Stimulated activated CD4-positive, alpha-beta T cell treated with anti-CD3 and anti-CD28 coated beads, Interleukin-12 subunit alpha, Interleukin-12 subunit beta, amount 100 ng/mL, for 24 hours (primary cell): ENCODE data around the gene DNER.

Source experiments
- DNase-seq, 2 experiments: peaks; one replicate each; pipeline ENCODE4 v3.0.0-alpha.2; 2020; ENCODE audit warnings: low read depth in 2 of 2

The DNER gene

GRCh38 chr2:229501051-229501794 is 213.1 kb downstream of the DNER start:
- DNase-seq = no peak

GRCh38 chr2:229492034-229492433 is 222.3 kb downstream of the DNER start:
- no peak for DNase-seq

- DNase-seq = no peak
These were observed 224.2 kb downstream of the DNER start for GRCh38 chr2:229490167-229490566.

- DNase-seq = no peak
These were observed 225.3 kb downstream of the DNER start for GRCh38 chr2:229489016-229489415.

GRCh38 chr2:229488232-229488631 is 226.1 kb downstream of the DNER start:
- no peak for DNase-seq

GRCh38 chr2:229486673-229487072 is 227.7 kb downstream of the DNER start:
- DNase-seq = no peak

- no peak for DNase-seq
These were observed 228.5 kb downstream of the DNER start for GRCh38 chr2:229485857-229486256.

- no peak for DNase-seq
These were observed 237.0 kb downstream of the DNER start for GRCh38 chr2:229477269-229477755.

- no peak for DNase-seq
These were observed 238.6 kb downstream of the DNER start for GRCh38 chr2:229475778-229476177.

- no peak for DNase-seq
These were observed 240.2 kb downstream of the DNER start for GRCh38 chr2:229474125-229474524.

- DNase-seq = no peak
These were observed 243.6 kb downstream of the DNER start for GRCh38 chr2:229470781-229471180.

GRCh38 chr2:229467783-229468182 is 246.6 kb downstream of the DNER start:
- DNase-seq = no peak

GRCh38 chr2:229463841-229464346 is 250.5 kb downstream of the DNER start:
- no peak for DNase-seq

- DNase-seq = no peak
These were observed 252.2 kb downstream of the DNER start for GRCh38 chr2:229462112-229462511.

- no peak for DNase-seq
These were observed 258.3 kb downstream of the DNER start for GRCh38 chr2:229456091-229456490.

GRCh38 chr2:229454934-229455631 is 259.3 kb downstream of the DNER start:
- no peak for DNase-seq

- DNase-seq = no peak
These were observed 261.1 kb downstream of the DNER start for GRCh38 chr2:229453230-229453629.

- no peak for DNase-seq
These were observed 262.5 kb downstream of the DNER start for GRCh38 chr2:229451852-229452251.

- DNase-seq = no peak
These were observed 267.1 kb downstream of the DNER start for GRCh38 chr2:229447227-229447626.

GRCh38 chr2:229446350-229446749 is 268.0 kb downstream of the DNER start:
- no peak for DNase-seq

GRCh38 chr2:229445501-229446211 is 268.7 kb downstream of the DNER start:
- no peak for DNase-seq

- DNase-seq = no peak
These were observed 269.3 kb downstream of the DNER start for GRCh38 chr2:229445019-229445418.
